IMR-90 (cell line): Measurements from ENCODE around the gene TPTE. TPM values are rescaled to one million over a fixed set of nuclear protein-coding genes. Genes with fewer than 3 reads are reported as not detected.
"Not testable (repeated sequence)": the region's sequence is repeated elsewhere in the genome, so short reads cannot be mapped to it uniquely, and the experiment has no call there.

Source experiments
- ATAC-seq: fragments of 200-7000 bp; cut with Tn5 transposase; 2 replicates; pipeline ENCODE4 v1.9.1; 2020; ENCODE audit warnings: low read depth, mild to moderate bottlenecking, moderate library complexity
- BruUV-seq: library from RNA; stranded (reverse); fragments of 400-500 nt; replicated peaks from 2 replicates; lab custom pipeline; 2021; lab: Mats Ljungman, UMichigan
- CTCF ChIA-PET: fragments of 300-600 bp; formaldehyde crosslinking; extraction: SDS; loops from one replicate; lab custom pipeline; 2021; ENCODE audit warnings: antibody characterized with exemption; lab: Yijun Ruan, JAX
- POLR2A ChIA-PET: fragments of 300-600 bp; sonication (Branson Sonifier 250); formaldehyde crosslinking; loops from one replicate; lab custom pipeline; 2022; ENCODE audit warnings: antibody characterized with exemption; ENCODE audit not compliant: unreplicated experiment; lab: Charles Lee
- DNase-seq: peaks from one replicate; pipeline ENCODE4 v3.0.0; 2013
- H2AFZ ChIP-seq: replicated peaks from 2 replicates; pipeline ENCODE3; 2013; ENCODE audit warnings: low read length, mild to moderate bottlenecking; ENCODE audit not compliant: poor library complexity
- H2AK5ac ChIP-seq: 2 replicates; pipeline ENCODE4 v1.6.1; 2013; ENCODE audit warnings: low read depth, low read length, inconsistent platforms
- H2AK9ac ChIP-seq: replicated peaks from 2 replicates; pipeline ENCODE3; 2013; ENCODE audit warnings: mild to moderate bottlenecking, low read depth, low read length, moderate library complexity; ENCODE audit not compliant: poor library complexity
- H2BK120ac ChIP-seq: 2 replicates; pipeline ENCODE4 v1.6.1; 2013; ENCODE audit warnings: low read depth, low read length, inconsistent platforms
- H2BK15ac ChIP-seq: 3 replicates; pipeline ENCODE4 v1.6.1; 2013; ENCODE audit warnings: low read depth, low read length, inconsistent platforms
- H2BK20ac ChIP-seq: 2 replicates; pipeline ENCODE4 v1.6.1; 2013; ENCODE audit warnings: low read depth, mild to moderate bottlenecking, inconsistent platforms, low read length, moderate library complexity
- H2BK5ac ChIP-seq: 2 replicates; pipeline ENCODE4 v1.6.1; 2013; ENCODE audit warnings: mild to moderate bottlenecking, low read depth, low read length, inconsistent platforms; ENCODE audit not compliant: poor library complexity, severe bottlenecking
- H3K14ac ChIP-seq: replicated peaks from 2 replicates; pipeline ENCODE4 v1.6.1; 2013; ENCODE audit warnings: low read depth, low read length, inconsistent platforms
- H3K18ac ChIP-seq: 2 replicates; pipeline ENCODE4 v1.6.1; 2013; ENCODE audit warnings: low read depth, low read length, control low read depth
- H3K23ac ChIP-seq: 2 replicates; pipeline ENCODE4 v1.6.1; 2013; ENCODE audit warnings: low read depth, low read length, inconsistent platforms
- H3K27ac ChIP-seq: 2 replicates; pipeline ENCODE4 v1.5.1; 2013; ENCODE audit warnings: mild to moderate bottlenecking, control low read depth, low read length; ENCODE audit not compliant: insufficient read depth
- H3K27me3 ChIP-seq: 2 replicates; pipeline ENCODE4 v1.6.1; 2013; ENCODE audit warnings: low read length; ENCODE audit not compliant: control insufficient read depth, insufficient read depth
- H3K36me3 ChIP-seq: 2 replicates; pipeline ENCODE4 v1.6.1; 2013; ENCODE audit warnings: low read length, mixed read lengths; ENCODE audit not compliant: control insufficient read depth, insufficient read depth
- H3K4ac ChIP-seq: 2 replicates; pipeline ENCODE4 v1.6.1; 2013; ENCODE audit warnings: low read depth, low read length, inconsistent platforms
- H3K4me1 ChIP-seq: 2 replicates; pipeline ENCODE4 v1.6.1; 2013; ENCODE audit warnings: low read length, mixed read lengths; ENCODE audit not compliant: control insufficient read depth, insufficient read depth
- H3K4me2 ChIP-seq: 2 replicates; pipeline ENCODE4 v1.6.1; 2013; ENCODE audit warnings: low read depth, mild to moderate bottlenecking, control low read depth, low read length, moderate library complexity
- H3K4me3 ChIP-seq: 2 replicates; pipeline ENCODE4 v1.5.1; 2013; ENCODE audit warnings: low read depth, mild to moderate bottlenecking, control low read depth, low read length, moderate library complexity; ENCODE audit not compliant: insufficient read depth
- H3K56ac ChIP-seq: 2 replicates; pipeline ENCODE4 v1.6.1; 2013; ENCODE audit warnings: low read length, inconsistent platforms; ENCODE audit not compliant: insufficient read depth; ENCODE audit errors: extremely low read depth
- H3K79me1 ChIP-seq, 2 experiments: 2 replicates each; pipeline ENCODE4 v1.6.1; 2013; ENCODE audit warnings: low read length in 2 of 2, inconsistent platforms in 1 of 2, low read depth in 1 of 2
- H3K9ac ChIP-seq: 2 replicates; pipeline ENCODE4 v1.6.1; 2013; ENCODE audit warnings: low read depth, low read length, control low read depth
- H3K9me1 ChIP-seq: 2 replicates; pipeline ENCODE4 v1.6.1; 2013; ENCODE audit warnings: low read length, inconsistent platforms; ENCODE audit not compliant: insufficient read depth
- H3K9me3 ChIP-seq: 2 replicates; pipeline ENCODE4 v1.6.1; 2013; ENCODE audit warnings: low read length; ENCODE audit not compliant: control insufficient read depth, insufficient read depth
- H4K20me1 ChIP-seq: 2 replicates; pipeline ENCODE4 v1.6.1; 2013; ENCODE audit warnings: low read length, inconsistent platforms; ENCODE audit not compliant: insufficient read depth
- H4K5ac ChIP-seq: 2 replicates; pipeline ENCODE4 v1.6.1; 2013; ENCODE audit warnings: mild to moderate bottlenecking, low read depth, low read length, control low read depth
- H4K8ac ChIP-seq, 2 experiments: 2 replicates each; pipeline ENCODE4 v1.6.1; 2013; ENCODE audit warnings: low read depth in 2 of 2, low read length in 2 of 2, control low read depth in 1 of 2, inconsistent platforms in 1 of 2
- H4K91ac ChIP-seq: 2 replicates; pipeline ENCODE4 v1.6.1; 2013; ENCODE audit warnings: low read depth, low read length, inconsistent platforms; ENCODE audit not compliant: insufficient read depth
- WGBS, 2 experiments: methylation state at CpG; one replicate each; pipeline versions ENCODE4 v1.1.5 to v1.1.7; 2013; ENCODE audit warnings: missing lambda C conversion rate in 2 of 2; ENCODE audit not compliant: insufficient read length in 1 of 2; ENCODE audit errors: extremely low coverage in 2 of 2; 5-methylcytosine and 5-hydroxymethylcytosine counted together
- dilution Hi-C: fragments of 300-500 bp; cut with HindIII; formaldehyde crosslinking; loops from one replicate; pipeline ENCODE4 v1.14.3; 2018; ENCODE audit warnings: low sequenced_read_pairs; ENCODE audit not compliant: unreplicated experiment
- in situ Hi-C: fragments of 300-500 bp; cut with MboI; formaldehyde crosslinking; loops from 3 replicates; pipeline ENCODE4 v1.14.3; 2019; ENCODE audit warnings: low sequenced_read_pairs, inconsistent platforms, mixed read lengths
- intact Hi-C: fragments of 100-400 bp; cut with micrococcal nuclease; formaldehyde crosslinking; loops from 2 replicates; pipeline ENCODE4 v1.10.0; 2022
- polyA plus RNA-seq, 3 experiments: library from polyadenylated mRNA; depleted of rRNA; stranded (reverse); fragments of >200 nt; gene quantifications; 2 replicates each; pipeline ENCODE4 v1.2.3, GENCODE V29; 2012; ENCODE audit warnings: low replicate concordance in 1 of 3
- total RNA-seq: library from RNA; depleted of rRNA; stranded (reverse); fragments of >200 nt; gene quantifications from 2 replicates; pipeline ENCODE4 v1.2.3, GENCODE V29; 2012

The TPTE gene
- total and polyA plus RNA-seq, 2 of the 4 experiments (the other 2 are of a cell fraction) = not detected

- intact Hi-C loops, H2BK15ac ChIP-seq, H2BK5ac ChIP-seq, DNase-seq, H3K27me3 ChIP-seq, H3K18ac ChIP-seq, H2BK120ac ChIP-seq, H4K8ac ChIP-seq, in situ Hi-C loops, H2AFZ ChIP-seq, H2BK20ac ChIP-seq, H3K79me1 ChIP-seq, H4K91ac ChIP-seq, H2AK5ac ChIP-seq, H3K4ac ChIP-seq, ATAC-seq, BruUV-seq, H4K20me1 ChIP-seq, dilution Hi-C loops, H3K14ac ChIP-seq, H3K9me3 ChIP-seq, H3K56ac ChIP-seq, POLR2A ChIA-PET, CTCF ChIA-PET, H3K4me2 ChIP-seq, H3K4me3 ChIP-seq, H3K23ac ChIP-seq, H4K5ac ChIP-seq, H3K36me3 ChIP-seq, H3K4me1 ChIP-seq, H3K9ac ChIP-seq, H3K9me1 ChIP-seq, H3K27ac ChIP-seq, H2AK9ac ChIP-seq: not testable (repeated sequence)
- WGBS, 2 experiments = no CpG with 5 or more reads among the region's 3 CpGs
These were observed 107.9 kb downstream of the TPTE start for GRCh38 chr21:10629239-10629638.

- intact Hi-C loops, H3K27ac ChIP-seq, H3K4me1 ChIP-seq, H3K4me3 ChIP-seq, H2AK5ac ChIP-seq, H3K9me1 ChIP-seq, H3K14ac ChIP-seq, H4K91ac ChIP-seq, H3K36me3 ChIP-seq, dilution Hi-C loops, H3K9me3 ChIP-seq, H3K23ac ChIP-seq, DNase-seq, H3K79me1 ChIP-seq, H4K20me1 ChIP-seq, H2BK120ac ChIP-seq, BruUV-seq, H3K27me3 ChIP-seq, H2BK5ac ChIP-seq, H2AK9ac ChIP-seq, CTCF ChIA-PET, H2BK20ac ChIP-seq, H2AFZ ChIP-seq, H3K9ac ChIP-seq, H3K56ac ChIP-seq, H2BK15ac ChIP-seq, ATAC-seq, H4K5ac ChIP-seq, POLR2A ChIA-PET, H3K18ac ChIP-seq, in situ Hi-C loops, H4K8ac ChIP-seq, H3K4me2 ChIP-seq, H3K4ac ChIP-seq: not testable (repeated sequence)
- 45% methylated on average over 2 of the region's 6 CpGs; no CpG with 5 or more reads in 1 of the 2 experiments for WGBS, 2 experiments
These were observed 109.4 kb downstream of the TPTE start for GRCh38 chr21:10630829-10631228.
